ENCODE measurements around the gene TM9SF1. TPM values are rescaled to one million over a fixed set of nuclear protein-coding genes. Genes with fewer than 3 reads are reported as not detected.
A peak's percentile ranks its signal among the peaks of the same experiment; 100 is the strongest.
"Not testable (repeated sequence)": the region's sequence is repeated elsewhere in the genome, so short reads cannot be mapped to it uniquely, and the experiment has no call there.

The TM9SF1 gene
- total RNA-seq, 2 donors from 2014 or later, result 22.3 to 22.6 TPM

- DNase-seq, result no peak
- H3K27me3 Mint-ChIP-seq, result no peaks in the 10 kb centered on the region
Measured at GRCh38 chr14:24213866-24214662, 18.8 kb upstream of the TM9SF1 start.

GRCh38 chr14:24212924-24213865 is 18.0 kb upstream of the TM9SF1 start, which contains the start of gene CHMP4A:
Gene CHMP4A (minus strand): TSS chr14:24213488. CDS start chr14:24213439, 49 bp downstream.
- Mint-ChIP-seq H3K27me3 (no peaks in the 10 kb centered on the region), H3K36me3 (ENCODE audit: low read depth) (peaks cover 9% of the 10 kb centered on the region), H3K27ac (peak within 1 kb of the TSS; percentile 97), H3K4me1 (peaks cover 37% of the 10 kb centered on the region), H3K4me3 (peak within 1 kb of the TSS; percentile 97)
- peak; percentile 79 for ATAC-seq
- peak; percentile 90 to 93 (median 91) for DNase-seq
- H3K9me3 ChIP-seq (ENCODE audit: control insufficient read depth, low read length, poor library complexity, severe bottlenecking), result no peaks in the 10 kb centered on the region

More at GRCh38 chr14:24213866-24214662, 18.8 kb upstream of the TM9SF1 start:
- Mint-ChIP-seq H3K4me1 (peaks cover 35% of the 10 kb centered on the region), H3K4me3 (peak overlapping the region; percentile 97), H3K27ac (peak overlapping the region; percentile 97), H3K36me3 (ENCODE audit: low read depth) (peaks cover 9% of the 10 kb centered on the region)
- ATAC-seq, result no peak
- no peaks in the 10 kb centered on the region for H3K9me3 ChIP-seq (ENCODE audit: control insufficient read depth, low read length, poor library complexity, severe bottlenecking)

- H3K9me3 ChIP-seq (ENCODE audit: control insufficient read depth, low read length, poor library complexity, severe bottlenecking), result no peaks in the 10 kb centered on the region
- no peak for ATAC-seq
- DNase-seq, result no peak
- H3K27me3 Mint-ChIP-seq, result no peaks in the 10 kb centered on the region
- peaks cover 45% of the 10 kb centered on the region for H3K4me1 Mint-ChIP-seq
- H3K4me3 Mint-ChIP-seq, result peak overlapping the region; percentile 97
- H3K36me3 Mint-ChIP-seq (ENCODE audit: low read depth), result peaks cover 14% of the 10 kb centered on the region
- peak overlapping the region; percentile 97 for H3K27ac Mint-ChIP-seq
Measured at GRCh38 chr14:24211311-24211710, 16.1 kb upstream of the TM9SF1 start.

GRCh38 chr14:24207625-24208024 is 12.4 kb upstream of the TM9SF1 start:
- Mint-ChIP-seq H3K4me3 (no peak overlapping the region), H3K4me1 (peaks cover 37% of the 10 kb centered on the region), H3K36me3 (ENCODE audit: low read depth) (peaks cover 19% of the 10 kb centered on the region), H3K27me3 (no peaks in the 10 kb centered on the region), H3K27ac (peak overlapping the region; percentile 81)
- DNase-seq, result no peak
- no peaks in the 10 kb centered on the region for H3K9me3 ChIP-seq (ENCODE audit: control insufficient read depth, low read length, poor library complexity, severe bottlenecking)
- no peak for ATAC-seq

GRCh38 chr14:24207104-24207551 is 11.9 kb upstream of the TM9SF1 start:
- Mint-ChIP-seq H3K4me3 (no peak overlapping the region), H3K27me3 (no peaks in the 10 kb centered on the region), H3K27ac (peak overlapping the region; percentile 81), H3K4me1 (peaks cover 34% of the 10 kb centered on the region), H3K36me3 (ENCODE audit: low read depth) (peaks cover 19% of the 10 kb centered on the region)
- H3K9me3 ChIP-seq (ENCODE audit: control insufficient read depth, low read length, poor library complexity, severe bottlenecking), result no peaks in the 10 kb centered on the region
- ATAC-seq (no peak), DNase-seq (no peak)

GRCh38 chr14:24206260-24207103 is 11.2 kb upstream of the TM9SF1 start:
- no peak overlapping the region for H3K4me3 Mint-ChIP-seq
- H3K27me3 Mint-ChIP-seq, result no peaks in the 10 kb centered on the region
- H3K27ac Mint-ChIP-seq, result peak overlapping the region; percentile 81
- no peaks in the 10 kb centered on the region for H3K9me3 ChIP-seq (ENCODE audit: control insufficient read depth, low read length, poor library complexity, severe bottlenecking)
- peaks cover 30% of the 10 kb centered on the region for H3K4me1 Mint-ChIP-seq
- DNase-seq, result no peak
- ATAC-seq, result no peak
- H3K36me3 Mint-ChIP-seq (ENCODE audit: low read depth), result peaks cover 19% of the 10 kb centered on the region

GRCh38 chr14:24204163-24205146 is 9.2 kb upstream of the TM9SF1 start:
- ATAC-seq (no peak), DNase-seq (no peak)
- Mint-ChIP-seq H3K27me3 (no peaks in the 10 kb centered on the region), H3K4me3 (no peak overlapping the region), H3K36me3 (ENCODE audit: low read depth) (peaks cover 14% of the 10 kb centered on the region), H3K4me1 (peaks cover 27% of the 10 kb centered on the region), H3K27ac (peak overlapping the region; percentile 85)
- H3K9me3 ChIP-seq (ENCODE audit: control insufficient read depth, low read length, poor library complexity, severe bottlenecking), result no peaks in the 10 kb centered on the region

GRCh38 chr14:24203249-24203886 is 8.1 kb upstream of the TM9SF1 start:
- DNase-seq; H3K27ac Mint-ChIP-seq; H3K9me3 ChIP-seq (ENCODE audit: control insufficient read depth, low read length, poor library complexity, severe bottlenecking); ATAC-seq; H3K27me3 Mint-ChIP-seq: not testable (repeated sequence)
- H3K4me1 Mint-ChIP-seq, result peaks cover 37% of the 10 kb centered on the region
- peaks cover 14% of the 10 kb centered on the region for H3K36me3 Mint-ChIP-seq (ENCODE audit: low read depth)
- peak overlapping the region; percentile 37 for H3K4me3 Mint-ChIP-seq

- not testable (repeated sequence) for H3K27ac Mint-ChIP-seq; H3K9me3 ChIP-seq (ENCODE audit: control insufficient read depth, low read length, poor library complexity, severe bottlenecking); ATAC-seq; H3K27me3 Mint-ChIP-seq; H3K4me3 Mint-ChIP-seq; DNase-seq
- H3K36me3 Mint-ChIP-seq (ENCODE audit: low read depth), result peaks cover 14% of the 10 kb centered on the region
- peaks cover 31% of the 10 kb centered on the region for H3K4me1 Mint-ChIP-seq
Measured at GRCh38 chr14:24202538-24202937, 7.3 kb upstream of the TM9SF1 start.

GRCh38 chr14:24198814-24199524 is 3.7 kb upstream of the TM9SF1 start:
- Mint-ChIP-seq H3K27me3 (no peaks in the 10 kb centered on the region), H3K36me3 (ENCODE audit: low read depth) (peaks cover 5% of the 10 kb centered on the region)

GRCh38 chr14:24197056-24197450 is 1.8 kb upstream of the TM9SF1 start:
- Mint-ChIP-seq H3K27ac (peak overlapping the region; percentile 97), H3K4me3 (peak overlapping the region; percentile 95), H3K36me3 (ENCODE audit: low read depth) (peaks cover 4% of the 10 kb centered on the region), H3K4me1 (peaks cover 38% of the 10 kb centered on the region), H3K27me3 (no peaks in the 10 kb centered on the region)
- no peak for ATAC-seq
- DNase-seq, result no peak
- H3K9me3 ChIP-seq (ENCODE audit: control insufficient read depth, low read length, poor library complexity, severe bottlenecking), result no peaks in the 10 kb centered on the region

More at GRCh38 chr14:24198814-24199524, 3.7 kb upstream of the TM9SF1 start:
- Mint-ChIP-seq H3K4me1 (peaks cover 32% of the 10 kb centered on the region), H3K27ac (peak overlapping the region; percentile 85), H3K4me3 (no peak overlapping the region)
- DNase-seq (no peak), ATAC-seq (no peak)
- no peaks in the 10 kb centered on the region for H3K9me3 ChIP-seq (ENCODE audit: control insufficient read depth, low read length, poor library complexity, severe bottlenecking)

All from T-helper 17 cell (primary cell).